ENCODE measurements around the gene FRAT1. TPM values are rescaled to one million over a fixed set of nuclear protein-coding genes. Genes with fewer than 3 reads are reported as not detected.

Gene FRAT1
- total and polyA plus RNA-seq, 10 of the 15 experiments (the other 5 are each of a cell fraction or from before 2014, with no cell fraction given) = 0.07 to 0.73 (median 0.26) TPM

DNA sequence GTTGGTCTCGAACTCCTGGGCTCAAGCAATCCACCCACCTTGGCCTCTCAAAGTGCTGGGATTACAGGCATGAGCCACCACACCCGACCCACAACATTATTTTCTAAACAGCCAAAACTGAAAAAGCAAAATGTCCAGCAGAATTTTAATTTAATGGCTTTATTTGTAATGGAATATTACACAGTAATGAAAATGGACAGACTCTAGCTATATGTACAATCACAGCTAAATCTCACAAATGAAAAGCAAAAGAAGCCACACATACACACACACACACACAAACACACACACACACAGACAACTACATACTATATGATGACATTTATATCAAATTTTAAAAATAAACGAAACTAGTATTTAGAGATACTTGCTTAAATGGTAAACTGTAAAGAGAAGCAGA is 45.4 kb upstream of the FRAT1 start:
- ATAC-seq = no peak
- 99% methylated on average over 3 of the region's 3 CpGs for WGBS (ENCODE audit: insufficient coverage, insufficient replicate concordance, low lambda C conversion rate, missing lambda C conversion rate)
- no peaks in the 10 kb centered on the region for H3K27me3 ChIP-seq (replicated peaks in 1 of 2; ENCODE audit: control insufficient read depth in 2 of 2, insufficient read depth in 2 of 2, low read length in 1 of 2)
- no peak overlapping the region for H2AFZ ChIP-seq (ENCODE audit: control insufficient read depth, low read depth, low read length)
- H4K20me1 ChIP-seq (ENCODE audit: control insufficient read depth, insufficient read depth) = no peaks in the 10 kb centered on the region
- RAD21 ChIA-PET (ENCODE audit: unreplicated experiment) = no interaction called here
- H3K27ac ChIP-seq (ENCODE audit: control insufficient read depth, insufficient read depth) = no peak overlapping the region
- H3K4me1 ChIP-seq (ENCODE audit: control insufficient read depth, insufficient read depth, low read length) = peaks cover 9% of the 10 kb centered on the region
- no peaks in the 10 kb centered on the region; a peak in 1 of 4 replicates for H3K36me3 ChIP-seq (ENCODE audit: control insufficient read depth in 2 of 2, insufficient read depth in 2 of 2, low read length in 1 of 2)
- POLR2A ChIA-PET = no interaction called here
- intact Hi-C loops (cut with micrococcal nuclease; ENCODE audit: unreplicated experiment) (no loop called here), in situ Hi-C loops (cut with MboI) (no loop called here)
- H3K79me2 ChIP-seq (ENCODE audit: control insufficient read depth, insufficient read depth, low read length) = peaks cover 17% of the 10 kb centered on the region
- no peak overlapping the region for H3K4me2 ChIP-seq (ENCODE audit: control insufficient read depth, insufficient read depth)
- SMC1A ChIA-PET (ENCODE audit: uncharacterized antibody, unreplicated experiment) = interaction anchor here (1.5 kb wide), 1 partner anchor 59 kb away, joined by 8 read pairs; no protein-coding TSS in a partner anchor
- no peaks in the 10 kb centered on the region for H3K9me3 ChIP-seq (replicated peaks; ENCODE audit: control insufficient read depth, insufficient read depth, low read length)
- FAIRE-seq = no peak
- H3K9ac ChIP-seq (ENCODE audit: control insufficient read depth, insufficient read depth, low read length) = no peak overlapping the region
- H3K4me3 ChIP-seq = no peak overlapping the region
- DNase-seq (ENCODE audit: low read depth, low spot score) = no peak
- BruUV-seq (replicated peaks) = no TSS peak
- CTCF ChIA-PET = interaction anchor here (1.0 to 2.1 kb wide), 6 partner anchors 10 to 85 kb away, joined by 3 to 7 read pairs (median 4); no protein-coding TSS in a partner anchor
- no peak for TF ChIP-seq RUNX3 (IDR thresholded peaks at IDR 0.05; ENCODE audit: low read length)
- TF ChIP-seq CBX3 (IDR thresholded peaks at IDR 0.05; ENCODE audit: borderline replicate concordance, low read depth) = no peak
- TF ChIP-seq REST (IDR thresholded peaks at IDR 0.05; ENCODE audit: low read depth, low read length) = no peak
- no peak for TF ChIP-seq E2F4 (IDR thresholded peaks at IDR 0.05; ENCODE audit: low read depth, low read length)
- TF ChIP-seq LARP7 (IDR thresholded peaks at IDR 0.05) = no peak
- TF ChIP-seq TCF3 (IDR thresholded peaks at IDR 0.05; ENCODE audit: borderline replicate concordance, insufficient read depth, low read depth, low read length) = no peak
- TF ChIP-seq SMARCA5 (IDR thresholded peaks at IDR 0.05) = no peak
- no peak for TF ChIP-seq CHD4 (IDR thresholded peaks at IDR 0.05)
- TF ChIP-seq EGR1 (IDR thresholded peaks at IDR 0.05; ENCODE audit: borderline replicate concordance in 1 of 2, low read depth in 2 of 2, low read length in 2 of 2) = no peak
- no peak for TF ChIP-seq MEF2B (IDR thresholded peaks at IDR 0.05; ENCODE audit: partially characterized antibody, poor library complexity, severe bottlenecking)
